PC-3 (cell line): ENCODE results near the gene HARS1.

Experiments used
- CTCF ChIP-seq: fragments of 300-600 bp; sonication (generic); conservative IDR thresholded peaks from 2 replicates; pipeline ENCODE4 v1.5.1; 2017; ENCODE audit warnings: antibody characterized with exemption, low read depth, mild to moderate bottlenecking, low read length
- EZH2 ChIP-seq: fragments of 300-600 bp; sonication (generic); IDR thresholded peaks from one replicate; pipeline ENCODE4 v1.6.1; 2017; ENCODE audit warnings: antibody characterized with exemption, mild to moderate bottlenecking, low read length; ENCODE audit not compliant: unreplicated experiment

- TF ChIP-seq CTCF (no peak), EZH2 (no peak)
These were observed 16.6 kb upstream of the HARS1 start for GRCh38 chr5:140707812-140708211.
